Measurements from ENCODE around the gene CLDN6. TPM values are rescaled to one million over a fixed set of nuclear protein-coding genes. Genes with fewer than 3 reads are reported as not detected.

The CLDN6 gene
- total RNA-seq, 1 donor, result under 0.01 TPM

DNA sequence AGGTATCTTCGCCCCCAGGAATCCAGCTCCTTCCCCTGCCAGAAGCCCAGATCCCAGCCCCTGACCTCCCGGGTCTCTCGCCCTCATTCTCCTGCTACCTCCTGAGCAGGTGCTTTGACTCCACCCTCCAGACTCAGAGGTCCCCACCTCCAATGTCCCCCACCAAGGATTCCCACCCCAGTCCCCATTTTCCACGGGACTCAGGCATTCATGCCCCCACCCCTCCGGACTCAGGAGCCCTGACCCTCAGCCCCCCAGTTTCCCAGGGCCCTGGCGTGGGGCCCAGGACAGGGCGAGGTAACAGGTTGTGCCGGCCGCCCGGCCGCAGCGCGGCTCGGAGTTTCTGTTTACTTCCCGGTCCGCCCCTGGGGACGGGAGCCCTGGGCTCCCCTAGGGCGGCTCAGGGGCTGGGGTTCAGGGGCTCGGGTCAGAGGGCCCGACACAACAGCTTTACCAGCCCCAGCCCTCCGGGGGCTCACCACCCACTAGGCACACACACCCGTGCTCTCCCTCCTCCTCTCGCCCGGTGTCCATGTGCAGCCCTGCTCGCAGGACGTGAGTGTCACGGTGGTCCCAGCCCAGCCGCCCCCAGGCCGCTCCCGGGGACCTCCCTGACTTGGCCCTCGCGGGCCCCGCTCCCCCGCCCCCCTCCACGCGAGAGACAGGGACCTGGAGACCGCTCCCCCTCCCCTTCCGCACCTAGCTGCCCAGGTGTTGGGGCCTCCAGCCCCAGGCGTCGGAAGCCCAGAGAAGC is 18.2 kb upstream of the CLDN6 start:
- no peaks in the 10 kb centered on the region for H3K36me3 ChIP-seq (ENCODE audit: insufficient read depth, low read length)
- no peak overlapping the region for H3K4me3 ChIP-seq (ENCODE audit: insufficient read depth, low read length)
- peaks cover 71% of the 10 kb centered on the region for H3K27me3 ChIP-seq (ENCODE audit: insufficient read depth, low read length)
- no peaks in the 10 kb centered on the region for H4K20me1 ChIP-seq (ENCODE audit: insufficient read depth, low read length)
- no peaks in the 10 kb centered on the region for H3K79me2 ChIP-seq (ENCODE audit: insufficient read depth, low read length)
- H3K9me3 ChIP-seq (ENCODE audit: low read depth, low read length), result no peaks in the 10 kb centered on the region
- no peak for DNase-seq (ENCODE audit: insufficient read length, low spot score, missing footprints)
- TF ChIP-seq, protein P1, sequence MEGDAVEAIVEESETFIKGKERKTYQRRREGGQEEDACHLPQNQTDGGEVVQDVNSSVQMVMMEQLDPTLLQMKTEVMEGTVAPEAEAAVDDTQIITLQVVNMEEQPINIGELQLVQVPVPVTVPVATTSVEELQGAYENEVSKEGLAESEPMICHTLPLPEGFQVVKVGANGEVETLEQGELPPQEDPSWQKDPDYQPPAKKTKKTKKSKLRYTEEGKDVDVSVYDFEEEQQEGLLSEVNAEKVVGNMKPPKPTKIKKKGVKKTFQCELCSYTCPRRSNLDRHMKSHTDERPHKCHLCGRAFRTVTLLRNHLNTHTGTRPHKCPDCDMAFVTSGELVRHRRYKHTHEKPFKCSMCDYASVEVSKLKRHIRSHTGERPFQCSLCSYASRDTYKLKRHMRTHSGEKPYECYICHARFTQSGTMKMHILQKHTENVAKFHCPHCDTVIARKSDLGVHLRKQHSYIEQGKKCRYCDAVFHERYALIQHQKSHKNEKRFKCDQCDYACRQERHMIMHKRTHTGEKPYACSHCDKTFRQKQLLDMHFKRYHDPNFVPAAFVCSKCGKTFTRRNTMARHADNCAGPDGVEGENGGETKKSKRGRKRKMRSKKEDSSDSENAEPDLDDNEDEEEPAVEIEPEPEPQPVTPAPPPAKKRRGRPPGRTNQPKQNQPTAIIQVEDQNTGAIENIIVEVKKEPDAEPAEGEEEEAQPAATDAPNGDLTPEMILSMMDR (IDR thresholded peaks at IDR 0.05; ENCODE audit: extremely low read depth, low read depth, low read length), result no peak
- no peak overlapping the region for H3K27ac ChIP-seq (ENCODE audit: low read depth, low read length)
- no peaks in the 10 kb centered on the region for H3K4me1 ChIP-seq (ENCODE audit: insufficient read depth, low read length)
- no peak overlapping the region for H2AFZ ChIP-seq (ENCODE audit: low read length)
- no peak overlapping the region for H3K4me2 ChIP-seq (ENCODE audit: insufficient read depth, low read length)

DNA sequence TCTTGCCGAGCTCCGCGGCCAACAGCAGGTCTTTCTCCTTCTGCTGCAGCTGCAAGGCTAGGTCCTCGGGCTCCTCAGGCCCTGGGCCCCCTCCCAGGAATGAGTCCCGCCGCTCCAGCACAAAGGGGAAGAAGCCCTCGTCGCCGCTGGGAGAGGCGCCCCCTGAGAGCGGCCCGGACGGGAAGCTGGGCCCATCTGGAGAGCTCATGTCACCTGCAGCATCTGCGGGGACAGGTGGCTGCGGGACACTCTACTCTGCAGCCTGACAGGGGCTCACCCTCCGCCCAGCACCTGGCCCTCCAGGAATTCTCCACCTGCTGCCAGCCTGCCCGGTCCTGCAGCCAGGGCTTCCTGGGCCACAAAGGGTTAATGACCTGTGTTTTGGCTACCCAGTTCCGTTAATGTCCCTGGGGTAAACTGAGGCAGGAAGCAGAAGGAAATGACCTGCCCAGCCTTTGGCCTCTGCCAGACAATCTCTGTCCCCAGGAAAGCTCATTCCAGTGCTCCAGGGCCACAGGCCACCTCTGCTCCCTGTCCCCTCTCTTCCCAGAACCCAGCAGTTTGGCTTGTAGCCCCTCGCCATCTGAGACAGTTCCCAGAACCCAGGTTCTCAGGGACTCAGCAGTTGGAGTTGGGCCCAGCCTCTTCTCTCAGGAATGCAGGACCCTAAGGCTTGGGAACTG is 17.4 kb upstream of the CLDN6 start:
- no peaks in the 10 kb centered on the region for H3K9me3 ChIP-seq (ENCODE audit: low read depth, low read length)
- no peak overlapping the region for H3K4me2 ChIP-seq (ENCODE audit: insufficient read depth, low read length)
- H3K4me3 ChIP-seq (ENCODE audit: insufficient read depth, low read length), result no peak overlapping the region
- TF ChIP-seq, protein P1 (IDR thresholded peaks at IDR 0.05; ENCODE audit: extremely low read depth, low read depth, low read length), result no peak
- no peak overlapping the region for H3K27ac ChIP-seq (ENCODE audit: low read depth, low read length)
- H4K20me1 ChIP-seq (ENCODE audit: insufficient read depth, low read length), result no peaks in the 10 kb centered on the region
- H3K27me3 ChIP-seq (ENCODE audit: insufficient read depth, low read length), result peaks cover 70% of the 10 kb centered on the region
- no peak overlapping the region for H2AFZ ChIP-seq (ENCODE audit: low read length)
- no peaks in the 10 kb centered on the region for H3K79me2 ChIP-seq (ENCODE audit: insufficient read depth, low read length)
- H3K36me3 ChIP-seq (ENCODE audit: insufficient read depth, low read length), result no peaks in the 10 kb centered on the region
- no peak for DNase-seq (ENCODE audit: insufficient read length, low spot score, missing footprints)
- H3K4me1 ChIP-seq (ENCODE audit: insufficient read depth, low read length), result no peaks in the 10 kb centered on the region

DNA sequence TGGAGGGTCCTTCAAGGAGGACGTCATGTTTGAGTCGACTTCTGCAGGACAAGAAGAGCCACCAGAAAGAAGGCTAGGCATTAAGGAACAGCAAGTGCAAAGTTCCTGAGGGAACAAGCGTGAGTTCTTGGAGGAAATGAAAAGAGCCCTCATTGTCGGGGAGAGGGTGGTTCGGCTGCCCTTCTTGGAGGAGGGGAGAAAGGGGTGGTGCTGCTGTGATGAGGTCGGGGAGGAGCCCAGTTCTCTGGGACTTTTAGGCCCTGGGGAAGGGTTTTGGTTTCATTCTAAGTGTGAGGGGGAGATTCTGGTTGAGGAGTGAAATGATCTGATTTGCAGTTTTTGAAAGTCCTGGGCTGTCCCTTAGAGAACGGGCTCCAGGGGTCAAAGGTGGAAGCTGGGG is 14.6 kb upstream of the CLDN6 start:
- no peaks in the 10 kb centered on the region for H3K4me1 ChIP-seq (ENCODE audit: insufficient read depth, low read length)
- H3K36me3 ChIP-seq (ENCODE audit: insufficient read depth, low read length), result no peaks in the 10 kb centered on the region
- DNase-seq (ENCODE audit: insufficient read length, low spot score, missing footprints), result no peak
- H3K4me3 ChIP-seq (ENCODE audit: insufficient read depth, low read length), result no peak overlapping the region
- H3K27ac ChIP-seq (ENCODE audit: low read depth, low read length), result no peak overlapping the region
- TF ChIP-seq, protein P1 (IDR thresholded peaks at IDR 0.05; ENCODE audit: extremely low read depth, low read depth, low read length), result no peak
- peaks cover 10% of the 10 kb centered on the region for H4K20me1 ChIP-seq (ENCODE audit: insufficient read depth, low read length)
- no peaks in the 10 kb centered on the region for H3K79me2 ChIP-seq (ENCODE audit: insufficient read depth, low read length)
- no peaks in the 10 kb centered on the region for H3K9me3 ChIP-seq (ENCODE audit: low read depth, low read length)
- no peak overlapping the region for H3K4me2 ChIP-seq (ENCODE audit: insufficient read depth, low read length)
- H3K27me3 ChIP-seq (ENCODE audit: insufficient read depth, low read length), result peaks cover 68% of the 10 kb centered on the region
- H2AFZ ChIP-seq (ENCODE audit: low read length), result no peak overlapping the region
